ENCODE results near the gene PTPN5.

The PTPN5 gene

GRCh38 chr11:18761741-18762140, 29.9 kb downstream of the PTPN5 start:
- DNase-seq (no peak), ATAC-seq (no peak)
- no peak overlapping the region for H3K4me3 Mint-ChIP-seq
- H3K27ac Mint-ChIP-seq = no peak overlapping the region
- H3K27me3 Mint-ChIP-seq = peaks cover 11% of the 10 kb centered on the region
- H3K9me3 Mint-ChIP-seq = no peaks in the 10 kb centered on the region
- H3K4me1 Mint-ChIP-seq = peaks cover 8% of the 10 kb centered on the region

- Mint-ChIP-seq H3K9me3 (no peaks in the 10 kb centered on the region), H3K27me3 (peaks cover 11% of the 10 kb centered on the region), H3K4me3 (no peak overlapping the region), H3K4me1 (peaks cover 8% of the 10 kb centered on the region), H3K27ac (no peak overlapping the region)
- DNase-seq = no peak
- ATAC-seq = no peak
These were observed 30.5 kb downstream of the PTPN5 start for GRCh38 chr11:18761144-18761543.

- no peak overlapping the region for H3K27ac Mint-ChIP-seq
- H3K4me3 Mint-ChIP-seq = no peak overlapping the region
- no peak for DNase-seq
- ATAC-seq = no peak
- H3K4me1 Mint-ChIP-seq = peaks cover 8% of the 10 kb centered on the region
- H3K9me3 Mint-ChIP-seq = no peaks in the 10 kb centered on the region
- H3K27me3 Mint-ChIP-seq = no peaks in the 10 kb centered on the region
These were observed 33.8 kb downstream of the PTPN5 start for GRCh38 chr11:18757811-18758210.

GRCh38 chr11:18756889-18757288, 34.7 kb downstream of the PTPN5 start:
- H3K27me3 Mint-ChIP-seq = no peaks in the 10 kb centered on the region
- peaks cover 8% of the 10 kb centered on the region for H3K4me1 Mint-ChIP-seq
- DNase-seq (no peak), ATAC-seq (no peak)
- no peak overlapping the region for H3K27ac Mint-ChIP-seq
- H3K9me3 Mint-ChIP-seq = no peaks in the 10 kb centered on the region
- H3K4me3 Mint-ChIP-seq = no peak overlapping the region

GRCh38 chr11:18754308-18754707, 37.3 kb downstream of the PTPN5 start:
- H3K27ac Mint-ChIP-seq = no peak overlapping the region
- peaks cover 7% of the 10 kb centered on the region for H3K27me3 Mint-ChIP-seq
- H3K4me3 Mint-ChIP-seq = no peak overlapping the region
- peaks cover 8% of the 10 kb centered on the region for H3K4me1 Mint-ChIP-seq
- DNase-seq (peak in 1 of 2 donors; percentile 18), ATAC-seq (peak; percentile 80)
- H3K9me3 Mint-ChIP-seq = no peaks in the 10 kb centered on the region

GRCh38 chr11:18752502-18752901, 39.1 kb downstream of the PTPN5 start:
- ATAC-seq (no peak), DNase-seq (no peak)
- Mint-ChIP-seq H3K9me3 (no peaks in the 10 kb centered on the region), H3K27ac (no peak overlapping the region), H3K4me3 (no peak overlapping the region), H3K27me3 (peaks cover 7% of the 10 kb centered on the region), H3K4me1 (peaks cover 8% of the 10 kb centered on the region)

- Mint-ChIP-seq H3K4me3 (no peak overlapping the region), H3K4me1 (peaks cover 8% of the 10 kb centered on the region), H3K9me3 (no peaks in the 10 kb centered on the region), H3K27ac (peak overlapping the region in 1 of 2 donors; percentile 54), H3K27me3 (peaks cover 7% of the 10 kb centered on the region)
- DNase-seq = no peak
- no peak for ATAC-seq
These were observed 40.7 kb downstream of the PTPN5 start for GRCh38 chr11:18750944-18751343.

- Mint-ChIP-seq H3K27me3 (peaks cover 7% of the 10 kb centered on the region), H3K27ac (peak overlapping the region in 1 of 2 donors; percentile 66), H3K4me1 (peaks cover 8% of the 10 kb centered on the region), H3K9me3 (no peaks in the 10 kb centered on the region), H3K4me3 (no peak overlapping the region)
- ATAC-seq (no peak), DNase-seq (no peak)
These were observed 41.8 kb downstream of the PTPN5 start for GRCh38 chr11:18749681-18750319.

- no peak overlapping the region for H3K27ac Mint-ChIP-seq
- DNase-seq (no peak), ATAC-seq (no peak)
- H3K4me1 Mint-ChIP-seq = peaks cover 4% of the 10 kb centered on the region
- H3K9me3 Mint-ChIP-seq = no peaks in the 10 kb centered on the region
- H3K4me3 Mint-ChIP-seq = no peak overlapping the region
- peaks cover 7% of the 10 kb centered on the region for H3K27me3 Mint-ChIP-seq
These were observed 42.7 kb downstream of the PTPN5 start for GRCh38 chr11:18748766-18749365.

- H3K4me3 Mint-ChIP-seq = no peak overlapping the region
- H3K27me3 Mint-ChIP-seq = no peaks in the 10 kb centered on the region
- no peaks in the 10 kb centered on the region for H3K9me3 Mint-ChIP-seq
- ATAC-seq = no peak
- no peak overlapping the region for H3K27ac Mint-ChIP-seq
- no peak for DNase-seq
- H3K4me1 Mint-ChIP-seq = no peaks in the 10 kb centered on the region
These were observed 46.3 kb downstream of the PTPN5 start for GRCh38 chr11:18745251-18745650.

GRCh38 chr11:18743900-18744514, 47.6 kb downstream of the PTPN5 start:
- ATAC-seq (no peak), DNase-seq (no peak)
- Mint-ChIP-seq H3K9me3 (no peaks in the 10 kb centered on the region), H3K4me3 (no peak overlapping the region), H3K27me3 (no peaks in the 10 kb centered on the region), H3K27ac (no peak overlapping the region), H3K4me1 (no peaks in the 10 kb centered on the region)

- no peak for DNase-seq
- Mint-ChIP-seq H3K27ac (no peak overlapping the region), H3K9me3 (no peaks in the 10 kb centered on the region), H3K27me3 (no peaks in the 10 kb centered on the region), H3K4me1 (no peaks in the 10 kb centered on the region), H3K4me3 (no peak overlapping the region)
- no peak for ATAC-seq
These were observed 48.2 kb downstream of the PTPN5 start for GRCh38 chr11:18743365-18743764.

- no peaks in the 10 kb centered on the region for H3K27me3 Mint-ChIP-seq
- ATAC-seq (no peak), DNase-seq (no peak)
- no peak overlapping the region for H3K4me3 Mint-ChIP-seq
- no peaks in the 10 kb centered on the region for H3K9me3 Mint-ChIP-seq
- no peak overlapping the region for H3K27ac Mint-ChIP-seq
- no peaks in the 10 kb centered on the region for H3K4me1 Mint-ChIP-seq
These were observed 49.8 kb downstream of the PTPN5 start for GRCh38 chr11:18741783-18742182.

GRCh38 chr11:18739685-18740084, 51.9 kb downstream of the PTPN5 start:
- no peaks in the 10 kb centered on the region for H3K4me1 Mint-ChIP-seq
- H3K4me3 Mint-ChIP-seq = no peak overlapping the region
- H3K27me3 Mint-ChIP-seq = no peaks in the 10 kb centered on the region
- no peak for ATAC-seq
- no peak for DNase-seq
- no peaks in the 10 kb centered on the region for H3K9me3 Mint-ChIP-seq
- H3K27ac Mint-ChIP-seq = no peak overlapping the region

- Mint-ChIP-seq H3K4me1 (no peaks in the 10 kb centered on the region), H3K27me3 (no peaks in the 10 kb centered on the region), H3K27ac (no peak overlapping the region), H3K9me3 (no peaks in the 10 kb centered on the region), H3K4me3 (no peak overlapping the region)
- no peak for ATAC-seq
- no peak for DNase-seq
These were observed 54.0 kb downstream of the PTPN5 start for GRCh38 chr11:18737642-18738041.

GRCh38 chr11:18736590-18737148, 54.9 kb downstream of the PTPN5 start:
- Mint-ChIP-seq H3K4me3 (no peak overlapping the region), H3K4me1 (peaks cover 3% of the 10 kb centered on the region), H3K27ac (no peak overlapping the region), H3K9me3 (no peaks in the 10 kb centered on the region), H3K27me3 (no peaks in the 10 kb centered on the region)
- ATAC-seq = no peak
- DNase-seq = no peak

Measured in stimulated activated naive CD8-positive, alpha-beta T cell treated with anti-CD3 and anti-CD28 coated beads, Interleukin-15, amount 100 ng/mL, for 72 hours (primary cell).